WTC11 (cell line): ENCODE data around the gene AFF2. TPM values are rescaled to one million over a fixed set of nuclear protein-coding genes. Genes with fewer than 3 reads are reported as not detected.

ENCODE experiments used
- ATAC-seq: fragments of 200-7000 bp; cut with Tn5 transposase; 2 replicates; pipeline ENCODE4 v1.10.0; 2021; ENCODE audit warnings: mild to moderate bottlenecking, moderate library complexity
- CTCF ChIA-PET: fragments of 300-600 bp; sonication (Branson Sonifier 250); formaldehyde crosslinking; loops from one replicate; lab custom pipeline; 2021; ENCODE audit warnings: antibody characterized with exemption; lab: Charles Lee
- POLR2A ChIA-PET: fragments of 350-600 bp; sonication (Branson Sonifier 250); formaldehyde crosslinking; loops from one replicate; lab custom pipeline; 2021; ENCODE audit warnings: antibody characterized with exemption; lab: Charles Lee
- DNase-seq: peaks from one replicate; pipeline ENCODE4 v3.0.0; 2021; ENCODE audit warnings: low spot score
- H3K27ac Mint-ChIP-seq: 2 replicates; pipeline ENCODE4 v1.8.0; 2021; ENCODE audit warnings: mixed read lengths
- H3K27me3 Mint-ChIP-seq: 2 replicates; pipeline ENCODE4 v1.8.0; 2021; ENCODE audit warnings: low read depth, mild to moderate bottlenecking, moderate library complexity, mixed read lengths
- H3K36me3 Mint-ChIP-seq: 2 replicates; pipeline ENCODE4 v1.8.0; 2021; ENCODE audit warnings: mixed read lengths
- H3K4me1 Mint-ChIP-seq: 2 replicates; pipeline ENCODE4 v1.8.0; 2022; ENCODE audit warnings: mixed read lengths
- H3K4me3 Mint-ChIP-seq: 2 replicates; pipeline ENCODE4 v1.8.0; 2021; ENCODE audit warnings: mild to moderate bottlenecking, moderate library complexity, mixed read lengths
- H3K9me3 Mint-ChIP-seq: 2 replicates; pipeline ENCODE4 v1.8.0; 2021; ENCODE audit warnings: mixed read lengths
- CREM ChIP-seq: sonication (generic); formaldehyde crosslinking; IDR thresholded peaks from 2 replicates; pipeline ENCODE4 v1.8.1; 2022; ENCODE audit warnings: mild to moderate bottlenecking, missing genetic modification reagents, moderate library complexity
- CTCF ChIP-seq: fragments of 200-600 bp; IDR thresholded peaks from 2 replicates; pipeline ENCODE4 v1.8.0; 2022; ENCODE audit warnings: antibody characterized with exemption
- GRHL2 ChIP-seq: fragments of 250-450 bp; sonication (Bioruptor Pico); IDR thresholded peaks from 2 replicates; pipeline ENCODE4 v1.8.0; 2022; ENCODE audit warnings: mild to moderate bottlenecking, moderate library complexity; ENCODE audit not compliant: insufficient replicate concordance, severe bottlenecking
- JUN ChIP-seq: sonication (generic); formaldehyde crosslinking; IDR thresholded peaks from 2 replicates; pipeline ENCODE4 v1.8.0; 2023; ENCODE audit warnings: mild to moderate bottlenecking, missing genetic modification reagents
- MAX ChIP-seq: sonication (generic); formaldehyde crosslinking; IDR thresholded peaks from 2 replicates; pipeline ENCODE4 v1.8.0; 2022; ENCODE audit warnings: mild to moderate bottlenecking, missing genetic modification reagents
- MLX ChIP-seq: sonication (generic); formaldehyde crosslinking; IDR thresholded peaks from 2 replicates; pipeline ENCODE4 v1.8.1; 2023; ENCODE audit warnings: mild to moderate bottlenecking, missing genetic modification reagents, moderate library complexity
- NFATC4 ChIP-seq: fragments of 250-450 bp; sonication (Bioruptor Pico); IDR thresholded peaks from 2 replicates; pipeline ENCODE4 v1.9.0; 2021; ENCODE audit warnings: mild to moderate bottlenecking
- NR1H2 ChIP-seq: sonication (generic); formaldehyde crosslinking; IDR thresholded peaks from 2 replicates; pipeline ENCODE4 v1.9.0; 2021; ENCODE audit warnings: mild to moderate bottlenecking, moderate library complexity, missing genetic modification reagents
- RORB ChIP-seq: fragments of 250-450 bp; sonication (Bioruptor Pico); IDR thresholded peaks from 2 replicates; pipeline ENCODE4 v1.9.0; 2021; ENCODE audit warnings: mild to moderate bottlenecking
- SMAD3 ChIP-seq: sonication (generic); formaldehyde crosslinking; IDR thresholded peaks from 2 replicates; pipeline ENCODE4 v1.8.0; 2022; ENCODE audit warnings: missing genetic modification reagents, mild to moderate bottlenecking, borderline replicate concordance
- SMAD4 ChIP-seq: sonication (generic); formaldehyde crosslinking; IDR thresholded peaks from 2 replicates; pipeline ENCODE4 v1.8.0; 2022; ENCODE audit warnings: mild to moderate bottlenecking, missing genetic modification reagents
- TCF7 ChIP-seq: sonication (generic); formaldehyde crosslinking; IDR thresholded peaks from 2 replicates; pipeline ENCODE4 v1.8.0; 2022; ENCODE audit warnings: mild to moderate bottlenecking, low read depth, missing genetic modification reagents, moderate library complexity
- TEAD4 ChIP-seq: sonication (generic); formaldehyde crosslinking; IDR thresholded peaks from 2 replicates; pipeline ENCODE4 v1.8.0; 2022; ENCODE audit warnings: mild to moderate bottlenecking, missing genetic modification reagents
- TP53 ChIP-seq: sonication (generic); formaldehyde crosslinking; IDR thresholded peaks from 2 replicates; pipeline ENCODE4 v1.8.1; 2023; ENCODE audit warnings: mild to moderate bottlenecking, missing genetic modification reagents
- USF2 ChIP-seq: sonication (generic); formaldehyde crosslinking; IDR thresholded peaks from 2 replicates; pipeline ENCODE4 v1.8.1; 2023; ENCODE audit warnings: mild to moderate bottlenecking, missing genetic modification reagents, moderate library complexity
- ZBTB21 ChIP-seq: sonication (generic); formaldehyde crosslinking; IDR thresholded peaks from 2 replicates; pipeline ENCODE4 v1.8.1; 2023; ENCODE audit warnings: mild to moderate bottlenecking, missing genetic modification reagents, borderline replicate concordance
- ZNF232 ChIP-seq: sonication (generic); formaldehyde crosslinking; IDR thresholded peaks from 2 replicates; pipeline ENCODE4 v1.8.0; 2022; ENCODE audit warnings: mild to moderate bottlenecking, missing genetic modification reagents
- ZNF396 ChIP-seq: fragments of 250-450 bp; sonication (Bioruptor Pico); IDR thresholded peaks from 2 replicates; pipeline ENCODE4 v1.8.0; 2021; ENCODE audit warnings: mild to moderate bottlenecking, moderate library complexity, borderline replicate concordance
- ZNF416 ChIP-seq: fragments of 250-450 bp; sonication (Bioruptor Pico); IDR thresholded peaks from 2 replicates; pipeline ENCODE4 v1.9.0; 2021; ENCODE audit warnings: mild to moderate bottlenecking, inconsistent platforms
- ZNF425 ChIP-seq: fragments of 250-450 bp; sonication (Bioruptor Pico); conservative IDR thresholded peaks from 2 replicates; pipeline ENCODE4 v1.9.0; 2021; ENCODE audit warnings: mild to moderate bottlenecking
- total RNA-seq: library from RNA; stranded (reverse); gene quantifications from 3 replicates; pipeline ENCODE4 v1.2.3, GENCODE V29; 2021
- TF ChIP-seq, protein P1 (sequence below): sonication (generic); formaldehyde crosslinking; IDR thresholded peaks from 2 replicates; pipeline ENCODE4 v1.8.1; 2023; ENCODE audit warnings: mild to moderate bottlenecking, missing genetic modification reagents, borderline replicate concordance
- TF ChIP-seq, protein P2 (sequence below): sonication (generic); formaldehyde crosslinking; IDR thresholded peaks from 2 replicates; pipeline ENCODE4 v1.8.1; 2023; ENCODE audit warnings: mild to moderate bottlenecking, missing genetic modification reagents

Gene AFF2
- total RNA-seq, 1 experiment from 2014 or later: 7.6 TPM

DNA sequence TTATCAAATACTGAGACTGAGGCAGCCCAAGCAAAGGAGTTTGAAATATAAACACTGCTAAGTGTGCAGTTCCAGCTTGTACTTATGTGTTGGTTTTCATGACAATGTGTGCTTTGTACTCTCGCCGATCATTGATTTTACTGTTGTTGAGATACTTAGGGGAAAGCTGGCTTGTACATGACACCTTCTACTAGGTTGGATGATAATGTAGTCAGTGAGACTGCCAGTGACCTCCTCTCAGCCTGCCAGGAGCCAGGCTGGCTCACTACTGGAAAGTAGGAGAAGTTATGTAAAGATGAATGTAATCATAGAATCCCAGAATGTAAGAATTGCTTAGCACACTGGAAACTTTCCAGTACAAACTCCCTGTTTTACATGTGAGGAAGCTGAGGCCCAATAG is 132.0 kb downstream of the AFF2 start:
- Mint-ChIP-seq H3K9me3 (no peaks in the 10 kb centered on the region), H3K36me3 (no peaks in the 10 kb centered on the region), H3K27me3 (no peaks in the 10 kb centered on the region), H3K4me1 (peaks cover 8% of the 10 kb centered on the region), H3K4me3 (no peak overlapping the region)
- no peak for DNase-seq
- no peak for ATAC-seq
- POLR2A ChIA-PET: no interaction called here
- CTCF ChIA-PET: no interaction called here
- TF ChIP-seq TEAD4 (CRISPR knock-in tag) (no peak), ZBTB21 (CRISPR knock-in tag) (no peak), JUN (no peak), SMAD3 (CRISPR knock-in tag) (no peak), ZNF425 (CRISPR knock-in tag) (no peak), ZNF232 (CRISPR knock-in tag) (no peak), RORB (CRISPR knock-in tag) (no peak), NFATC4 (CRISPR knock-in tag) (no peak)
- TF ChIP-seq, protein P1, sequence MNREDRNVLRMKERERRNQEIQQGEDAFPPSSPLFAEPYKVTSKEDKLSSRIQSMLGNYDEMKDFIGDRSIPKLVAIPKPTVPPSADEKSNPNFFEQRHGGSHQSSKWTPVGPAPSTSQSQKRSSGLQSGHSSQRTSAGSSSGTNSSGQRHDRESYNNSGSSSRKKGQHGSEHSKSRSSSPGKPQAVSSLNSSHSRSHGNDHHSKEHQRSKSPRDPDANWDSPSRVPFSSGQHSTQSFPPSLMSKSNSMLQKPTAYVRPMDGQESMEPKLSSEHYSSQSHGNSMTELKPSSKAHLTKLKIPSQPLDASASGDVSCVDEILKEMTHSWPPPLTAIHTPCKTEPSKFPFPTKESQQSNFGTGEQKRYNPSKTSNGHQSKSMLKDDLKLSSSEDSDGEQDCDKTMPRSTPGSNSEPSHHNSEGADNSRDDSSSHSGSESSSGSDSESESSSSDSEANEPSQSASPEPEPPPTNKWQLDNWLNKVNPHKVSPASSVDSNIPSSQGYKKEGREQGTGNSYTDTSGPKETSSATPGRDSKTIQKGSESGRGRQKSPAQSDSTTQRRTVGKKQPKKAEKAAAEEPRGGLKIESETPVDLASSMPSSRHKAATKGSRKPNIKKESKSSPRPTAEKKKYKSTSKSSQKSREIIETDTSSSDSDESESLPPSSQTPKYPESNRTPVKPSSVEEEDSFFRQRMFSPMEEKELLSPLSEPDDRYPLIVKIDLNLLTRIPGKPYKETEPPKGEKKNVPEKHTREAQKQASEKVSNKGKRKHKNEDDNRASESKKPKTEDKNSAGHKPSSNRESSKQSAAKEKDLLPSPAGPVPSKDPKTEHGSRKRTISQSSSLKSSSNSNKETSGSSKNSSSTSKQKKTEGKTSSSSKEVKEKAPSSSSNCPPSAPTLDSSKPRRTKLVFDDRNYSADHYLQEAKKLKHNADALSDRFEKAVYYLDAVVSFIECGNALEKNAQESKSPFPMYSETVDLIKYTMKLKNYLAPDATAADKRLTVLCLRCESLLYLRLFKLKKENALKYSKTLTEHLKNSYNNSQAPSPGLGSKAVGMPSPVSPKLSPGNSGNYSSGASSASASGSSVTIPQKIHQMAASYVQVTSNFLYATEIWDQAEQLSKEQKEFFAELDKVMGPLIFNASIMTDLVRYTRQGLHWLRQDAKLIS: no peak
- TF ChIP-seq, all 79 proteins: peak for 0
- H3K27ac Mint-ChIP-seq: no peak overlapping the region

- CTCF ChIA-PET: no interaction called here
- no peaks in the 10 kb centered on the region for H3K36me3 Mint-ChIP-seq
- H3K27ac Mint-ChIP-seq: no peak overlapping the region
- H3K27me3 Mint-ChIP-seq: no peaks in the 10 kb centered on the region
- H3K4me3 Mint-ChIP-seq: no peak overlapping the region
- ATAC-seq (no peak), DNase-seq (no peak)
- POLR2A ChIA-PET: no interaction called here
- TF ChIP-seq CREM (CRISPR knock-in tag) (no peak), GRHL2 (CRISPR knock-in tag) (no peak), SMAD4 (CRISPR knock-in tag) (no peak), CTCF (no peak), ZNF232 (CRISPR knock-in tag) (no peak), MAX (no peak), ZNF396 (CRISPR knock-in tag) (no peak), MLX (CRISPR knock-in tag) (no peak), USF2 (no peak), ZNF416 (CRISPR knock-in tag) (no peak), TCF7 (no peak), NR1H2 (CRISPR knock-in tag) (no peak), RORB (CRISPR knock-in tag) (no peak), TP53 (no peak)
- TF ChIP-seq, protein P2, sequence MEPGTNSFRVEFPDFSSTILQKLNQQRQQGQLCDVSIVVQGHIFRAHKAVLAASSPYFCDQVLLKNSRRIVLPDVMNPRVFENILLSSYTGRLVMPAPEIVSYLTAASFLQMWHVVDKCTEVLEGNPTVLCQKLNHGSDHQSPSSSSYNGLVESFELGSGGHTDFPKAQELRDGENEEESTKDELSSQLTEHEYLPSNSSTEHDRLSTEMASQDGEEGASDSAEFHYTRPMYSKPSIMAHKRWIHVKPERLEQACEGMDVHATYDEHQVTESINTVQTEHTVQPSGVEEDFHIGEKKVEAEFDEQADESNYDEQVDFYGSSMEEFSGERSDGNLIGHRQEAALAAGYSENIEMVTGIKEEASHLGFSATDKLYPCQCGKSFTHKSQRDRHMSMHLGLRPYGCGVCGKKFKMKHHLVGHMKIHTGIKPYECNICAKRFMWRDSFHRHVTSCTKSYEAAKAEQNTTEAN (CRISPR knock-in tag): no peak
- TF ChIP-seq, all 79 proteins: peak for 0
- Mint-ChIP-seq H3K9me3 (no peaks in the 10 kb centered on the region), H3K4me1 (peaks cover 8% of the 10 kb centered on the region)
Measured at GRCh38 chrX:148633218-148633908, 132.9 kb downstream of the AFF2 start.
